GM06990 (cell line): Measurements from ENCODE around the gene KIAA0232.

ENCODE experiments used
- DNase-seq: peaks from one replicate; pipeline ENCODE4 v3.0.0-alpha.2; 2011; ENCODE audit not compliant: insufficient read length; ENCODE audit errors: extremely low read depth
- H3K27me3 ChIP-seq: replicated peaks from 2 replicates; pipeline ENCODE4 v1.6.0; 2011; ENCODE audit warnings: low read length; ENCODE audit not compliant: control insufficient read depth, insufficient read depth
- H3K36me3 ChIP-seq: 2 replicates; pipeline ENCODE4 v1.5.1; 2011; ENCODE audit warnings: low read length; ENCODE audit not compliant: control insufficient read depth, insufficient read depth
- H3K4me3 ChIP-seq: replicated peaks from 2 replicates; pipeline ENCODE4 v1.5.1; 2011; ENCODE audit warnings: low read depth, mild to moderate bottlenecking, control low read depth, low read length
- CTCF ChIP-seq: IDR thresholded peaks from 2 replicates; pipeline ENCODE4 v1.5.1; 2011; ENCODE audit warnings: low read length, control low read depth, mild to moderate bottlenecking, inconsistent platforms; ENCODE audit not compliant: insufficient read depth, poor library complexity, severe bottlenecking

The KIAA0232 gene

GRCh38 chr4:6849691-6850090, 67.2 kb downstream of the KIAA0232 start:
- H3K36me3 ChIP-seq, result peaks cover 1% of the 10 kb centered on the region; the same call in 1 of the 2 replicates
- DNase-seq, result no peak
- no peaks in the 10 kb centered on the region for H3K27me3 ChIP-seq
- no peak for TF ChIP-seq CTCF
- no peak overlapping the region for H3K4me3 ChIP-seq

GRCh38 chr4:6851431-6851830, 68.9 kb downstream of the KIAA0232 start:
- TF ChIP-seq CTCF, result no peak
- H3K36me3 ChIP-seq, result peaks cover 1% of the 10 kb centered on the region; the same call in 1 of the 2 replicates
- H3K4me3 ChIP-seq, result no peak overlapping the region
- H3K27me3 ChIP-seq, result no peaks in the 10 kb centered on the region
- DNase-seq, result no peak

GRCh38 chr4:6851962-6852361, 69.4 kb downstream of the KIAA0232 start:
- DNase-seq, result no peak
- H3K36me3 ChIP-seq, result peaks cover 1% of the 10 kb centered on the region; the same call in 1 of the 2 replicates
- no peak overlapping the region for H3K4me3 ChIP-seq
- no peak for TF ChIP-seq CTCF
- no peaks in the 10 kb centered on the region for H3K27me3 ChIP-seq

GRCh38 chr4:6852582-6852981, 70.1 kb downstream of the KIAA0232 start:
- DNase-seq, result no peak
- peaks cover 1% of the 10 kb centered on the region; the same call in 1 of the 2 replicates for H3K36me3 ChIP-seq
- no peak overlapping the region for H3K4me3 ChIP-seq
- no peak for TF ChIP-seq CTCF
- no peaks in the 10 kb centered on the region for H3K27me3 ChIP-seq

- Histone ChIP-seq H3K36me3 (no peaks in the 10 kb centered on the region), H3K27me3 (no peaks in the 10 kb centered on the region), H3K4me3 (no peak overlapping the region)
- TF ChIP-seq CTCF, result no peak
- no peak for DNase-seq
Observed at GRCh38 chr4:6854098-6854744, 71.7 kb downstream of the KIAA0232 start.
